Transverse colon (tissue), 4 donors: ENCODE measurements around the gene KRTAP24-1. TPM values are rescaled to one million over a fixed set of nuclear protein-coding genes. Genes with fewer than 3 reads are reported as not detected.

Experiments
- DNase-seq: peaks from one replicate; pipeline ENCODE4 v3.0.0-alpha.2; 2019
- H3K27ac ChIP-seq, 4 donors: fragments of 200-600 bp; sonication (generic); 2 replicates each; pipeline ENCODE4 v1.5.1; 2016 to 2018; ENCODE audit warnings: inconsistent platforms in 4 of 4
- H3K27me3 ChIP-seq: fragments of 200-600 bp; sonication (generic); 2 replicates; pipeline ENCODE4 v1.5.1; 2017; ENCODE audit warnings: inconsistent platforms
- H3K36me3 ChIP-seq, 4 donors: fragments of 200-600 bp; sonication (generic); 2 replicates each; pipeline ENCODE4 v1.5.1; 2017 to 2019; ENCODE audit warnings: inconsistent platforms in 4 of 4
- H3K4me1 ChIP-seq, 4 donors: fragments of 200-600 bp; sonication (generic); 2 replicates each; pipeline ENCODE4 v1.5.1; 2017 to 2020; ENCODE audit warnings: inconsistent platforms in 4 of 4
- H3K4me3 ChIP-seq, 4 donors: fragments of 200-600 bp; sonication (generic); 1 replicate in 1 of 4; 2 replicates in 3 of 4; pipeline versions ENCODE4 v1.5.1 to v1.6.1; 2017 to 2019; ENCODE audit warnings: inconsistent platforms in 4 of 4
- H3K9me3 ChIP-seq, 2 donors: fragments of 200-600 bp; sonication (generic); 2 replicates each; pipeline ENCODE4 v1.5.1; 2017 to 2019; ENCODE audit warnings: inconsistent platforms in 2 of 2
- EP300 ChIP-seq: sonication (generic); formaldehyde crosslinking; IDR thresholded peaks from one replicate; pipeline ENCODE4 v1.6.1; 2017; ENCODE audit warnings: antibody characterized with exemption, low read depth
- POLR2A ChIP-seq: fragments of 450-650 bp; IDR thresholded peaks from one replicate; pipeline ENCODE4 v1.6.1; 2016; ENCODE audit warnings: antibody characterized with exemption, mild to moderate bottlenecking, moderate library complexity
- POLR2AphosphoS5 ChIP-seq, 3 donors: sonication (generic); formaldehyde crosslinking; IDR thresholded peaks; one replicate each; pipeline ENCODE4 v1.6.1; 2016; ENCODE audit warnings: antibody characterized with exemption in 3 of 3
- WGBS, 2 donors: methylation state at CpG; one replicate each; pipeline ENCODE4 v1.1.5; 2018; ENCODE audit warnings: low coverage in 1 of 2; 5-methylcytosine and 5-hydroxymethylcytosine counted together
- in situ Hi-C, 4 donors: fragments of 200-750 bp; cut with MboI; loops; one replicate each; pipeline versions ENCODE4 v1.15.0 to v1.15.1; 2017; ENCODE audit warnings: low sequenced_read_pairs in 3 of 4, low pct_ligation_motif_present in 1 of 4, low pct_unique_long_range_greater_than_20kb in 1 of 4
- intact Hi-C: fragments of 100-400 bp; cut with DNase I; formaldehyde crosslinking; loops from one replicate; pipeline ENCODE4 v1.15.1; 2023; ENCODE audit warnings: low total_unique reads
- total RNA-seq, 4 donors: library from RNA; depleted of rRNA; stranded (reverse); fragments of >200 nt; gene quantifications; one replicate each; pipeline ENCODE4 v1.1.0, GENCODE V29; 2016
- TF ChIP-seq, protein P1 (sequence below), 5 experiments: fragments of 200-600 bp in 3 of 5; fragments of 450-650 bp in 2 of 5; sonication (generic) in 3 of 5; IDR thresholded peaks; 1 replicate in 2 of 5; 2 replicates in 3 of 5; pipeline ENCODE4 v1.5.1; 2016 to 2017; ENCODE audit warnings: antibody characterized with exemption in 5 of 5, inconsistent platforms in 3 of 5, mild to moderate bottlenecking in 2 of 5, moderate library complexity in 1 of 5

Gene KRTAP24-1
- not detected for total RNA-seq

DNA sequence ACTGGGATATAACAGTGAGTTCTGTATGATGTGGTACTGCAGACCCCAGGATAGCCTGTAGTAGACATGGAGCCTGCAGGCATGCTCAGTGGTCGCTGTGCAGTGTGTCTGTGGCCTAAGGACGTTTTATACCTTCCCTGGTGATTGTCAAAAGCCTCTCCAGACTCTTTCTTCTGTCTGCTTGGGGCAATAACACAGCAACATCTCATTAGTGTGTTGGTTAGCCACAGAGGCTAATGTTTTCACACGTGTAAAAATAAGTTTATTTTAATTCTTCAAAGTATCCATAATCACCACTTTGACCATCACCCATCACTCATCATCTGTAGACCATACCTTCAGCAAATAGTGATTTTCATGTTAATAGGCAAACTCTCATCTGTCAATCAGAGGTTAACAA lies at the start of gene KRTAP24-1:
Gene KRTAP24-1, minus strand, starts transcription at position 101 of the 400 bp plus-strand sequence. Its CDS starts 18 bp downstream, at position 83.
- no peaks in the 10 kb centered on the region for H3K9me3 ChIP-seq
- no peak for DNase-seq
- 39% methylated on average over 3 of the region's 3 CpGs; no CpG with 5 or more reads in 1 of the 2 donors for WGBS, 2 donors
- intact Hi-C loops (no loop called here), in situ Hi-C loops (no loop called here)
- no peaks in the 10 kb centered on the region for H3K27me3 ChIP-seq
- no peaks in the 10 kb centered on the region for H3K36me3 ChIP-seq
- no peak within 1 kb of the TSS for H3K27ac ChIP-seq
- H3K4me1 ChIP-seq: no peaks in the 10 kb centered on the region
- TF ChIP-seq POLR2AphosphoS5 (IDR thresholded peaks at IDR 0.05): no peak
- no peak for TF ChIP-seq POLR2A
- TF ChIP-seq, protein P1, sequence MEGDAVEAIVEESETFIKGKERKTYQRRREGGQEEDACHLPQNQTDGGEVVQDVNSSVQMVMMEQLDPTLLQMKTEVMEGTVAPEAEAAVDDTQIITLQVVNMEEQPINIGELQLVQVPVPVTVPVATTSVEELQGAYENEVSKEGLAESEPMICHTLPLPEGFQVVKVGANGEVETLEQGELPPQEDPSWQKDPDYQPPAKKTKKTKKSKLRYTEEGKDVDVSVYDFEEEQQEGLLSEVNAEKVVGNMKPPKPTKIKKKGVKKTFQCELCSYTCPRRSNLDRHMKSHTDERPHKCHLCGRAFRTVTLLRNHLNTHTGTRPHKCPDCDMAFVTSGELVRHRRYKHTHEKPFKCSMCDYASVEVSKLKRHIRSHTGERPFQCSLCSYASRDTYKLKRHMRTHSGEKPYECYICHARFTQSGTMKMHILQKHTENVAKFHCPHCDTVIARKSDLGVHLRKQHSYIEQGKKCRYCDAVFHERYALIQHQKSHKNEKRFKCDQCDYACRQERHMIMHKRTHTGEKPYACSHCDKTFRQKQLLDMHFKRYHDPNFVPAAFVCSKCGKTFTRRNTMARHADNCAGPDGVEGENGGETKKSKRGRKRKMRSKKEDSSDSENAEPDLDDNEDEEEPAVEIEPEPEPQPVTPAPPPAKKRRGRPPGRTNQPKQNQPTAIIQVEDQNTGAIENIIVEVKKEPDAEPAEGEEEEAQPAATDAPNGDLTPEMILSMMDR (IDR thresholded peaks at IDR 0.05): no peak
- no peak for TF ChIP-seq EP300
- no peak within 1 kb of the TSS for H3K4me3 ChIP-seq

GRCh38 chr21:30329203-30329875 lies 46.6 kb upstream of the KRTAP24-1 start:
- in situ Hi-C loops: loop anchor here in 2 of 4 donors (25.0 kb wide), 2 partner anchors 92 to 758 kb away; no protein-coding TSS in a partner anchor
- H3K27me3 ChIP-seq: no peaks in the 10 kb centered on the region
- intact Hi-C loops: no loop called here

DNA sequence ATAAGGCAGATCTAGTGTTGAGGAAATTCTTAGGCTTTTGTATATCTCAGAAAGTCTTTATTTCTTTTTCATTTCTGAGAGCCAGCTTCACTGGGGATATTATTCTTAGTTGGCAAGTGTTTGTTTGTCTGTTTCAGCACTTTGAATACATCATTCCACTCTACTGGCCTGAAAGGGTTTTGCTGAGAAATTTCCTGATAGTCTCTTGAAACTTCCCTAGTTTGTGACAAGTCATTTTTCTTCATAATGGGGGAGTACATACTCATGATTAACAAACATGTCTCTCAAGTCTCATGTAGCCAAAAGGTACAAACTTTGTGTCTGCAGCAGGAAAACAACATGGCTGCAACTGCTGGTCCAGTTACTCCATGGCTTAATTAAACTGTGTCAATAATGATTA lies 43.6 kb upstream of the KRTAP24-1 start:
- TF ChIP-seq, protein P1 (IDR thresholded peaks at IDR 0.05): no peak
- TF ChIP-seq POLR2A: no peak
- no peak for TF ChIP-seq EP300
- TF ChIP-seq POLR2AphosphoS5 (IDR thresholded peaks at IDR 0.05): no peak
- H3K9me3 ChIP-seq: peaks cover 0 to 15% of the 10 kb centered on the region in 2 donors
- no peaks in the 10 kb centered on the region for H3K27me3 ChIP-seq
- no peaks in the 10 kb centered on the region for H3K36me3 ChIP-seq
- H3K4me3 ChIP-seq: no peak overlapping the region
- no peak overlapping the region for H3K27ac ChIP-seq
- in situ Hi-C loops (loop anchor here in 2 of 4 donors (25.0 kb wide), 2 partner anchors 89 to 761 kb away; no protein-coding TSS in a partner anchor), intact Hi-C loops (no loop called here)
- no peak for DNase-seq
- H3K4me1 ChIP-seq: no peaks in the 10 kb centered on the region

More at GRCh38 chr21:30329203-30329875, 46.6 kb upstream of the KRTAP24-1 start:
- DNase-seq: no peak
- 79 to 88% methylated on average over 4 of the region's 4 CpGs for WGBS, 2 donors
- Histone ChIP-seq H3K4me1 (no peaks in the 10 kb centered on the region), H3K36me3 (no peaks in the 10 kb centered on the region), H3K9me3 (peaks cover 0 to 15% of the 10 kb centered on the region in 2 donors), H3K27ac (no peak overlapping the region), H3K4me3 (no peak overlapping the region)
- TF ChIP-seq, protein P1 (IDR thresholded peaks at IDR 0.05): no peak
- TF ChIP-seq POLR2AphosphoS5 (IDR thresholded peaks at IDR 0.05) (no peak), POLR2A (no peak), EP300 (no peak)

DNA sequence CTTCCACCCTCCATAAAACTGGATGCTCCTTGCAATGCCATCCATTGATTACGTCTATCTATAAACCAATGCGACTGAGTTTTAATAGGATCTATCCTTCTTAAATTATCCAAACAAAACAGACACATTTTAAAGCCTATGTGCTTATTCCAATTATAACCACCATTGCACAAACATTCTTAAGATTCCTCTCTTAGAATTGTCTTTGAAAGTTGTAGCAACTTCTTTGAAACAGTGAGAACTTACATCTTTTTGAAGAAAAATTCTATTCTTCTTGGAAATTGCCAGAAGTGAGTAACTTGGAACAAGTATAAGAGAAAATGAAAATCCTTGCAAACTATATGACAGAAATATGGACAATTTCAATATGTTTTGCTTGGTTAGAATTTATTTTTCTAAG lies 37.5 kb upstream of the KRTAP24-1 start, which contains the start of gene KRTAP26-1:
Gene KRTAP26-1, minus strand, starts transcription at position 101 of the 400 bp plus-strand sequence. CDS start 280 bp downstream, outside the sequence.
- TF ChIP-seq POLR2A (no peak), EP300 (no peak), POLR2AphosphoS5 (IDR thresholded peaks at IDR 0.05) (no peak)
- TF ChIP-seq, protein P1 (IDR thresholded peaks at IDR 0.05): no peak
- WGBS, 2 donors: 47 to 67% methylated on average over 2 of the region's 2 CpGs
- in situ Hi-C loops (no loop called here), intact Hi-C loops (no loop called here)
- Histone ChIP-seq H3K9me3 (no peaks in the 10 kb centered on the region), H3K36me3 (no peaks in the 10 kb centered on the region), H3K4me3 (no peak within 1 kb of the TSS), H3K4me1 (no peaks in the 10 kb centered on the region), H3K27ac (no peak within 1 kb of the TSS), H3K27me3 (no peaks in the 10 kb centered on the region)
- no peak for DNase-seq
